ENCODE results near the gene SWT1.

Gene SWT1

GRCh38 chr1:185292237-185292636, 135.3 kb downstream of the SWT1 start:
- TF ChIP-seq SPI1 (IDR thresholded peaks at IDR 0.05; ENCODE audit: borderline replicate concordance, low read depth) (peak; percentile 59; the same call in 1 of the 2 replicates), GABPA (IDR thresholded peaks at IDR 0.05; ENCODE audit: low read depth) (no peak)
- H3K27ac ChIP-seq (replicated peaks), result peak overlapping the region; percentile 37

DNA sequence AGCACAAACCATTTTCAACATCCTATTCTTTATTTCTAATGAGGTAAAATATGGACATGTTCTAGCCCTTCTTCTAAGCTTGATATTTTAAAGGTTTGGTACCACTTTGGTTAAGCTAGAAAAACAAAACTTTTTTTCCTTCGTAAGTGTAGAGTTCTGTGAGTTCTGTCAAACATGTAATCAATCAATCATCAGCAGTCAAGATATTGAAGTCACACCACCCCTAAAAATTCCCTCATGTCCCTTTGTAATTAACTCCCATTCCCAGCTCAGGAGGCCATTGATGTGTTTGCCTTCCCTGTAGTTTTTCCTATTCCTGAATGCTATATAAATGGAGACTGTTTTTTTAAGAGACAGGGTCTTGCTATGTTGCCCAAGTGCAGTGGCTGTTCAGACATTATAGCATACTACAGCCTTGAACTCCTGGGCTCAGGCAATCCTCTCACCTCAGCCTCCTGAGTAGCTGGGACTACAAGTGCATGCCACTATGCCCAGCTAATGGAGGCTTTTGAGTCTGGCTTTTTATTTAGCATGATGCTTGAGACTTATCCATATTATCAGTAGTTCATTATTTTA, 137.1 kb downstream of the SWT1 start:
- TF ChIP-seq GABPA (IDR thresholded peaks at IDR 0.05; ENCODE audit: low read depth) (no peak), POLR2AphosphoS5 (IDR thresholded peaks at IDR 0.05; ENCODE audit: low read depth) (no peak), SPI1 (IDR thresholded peaks at IDR 0.05; ENCODE audit: borderline replicate concordance, low read depth) (no peak), CTCF (IDR thresholded peaks at IDR 0.05; ENCODE audit: insufficient read depth, low read length) (no peak)
- TF ChIP-seq, protein P1, sequence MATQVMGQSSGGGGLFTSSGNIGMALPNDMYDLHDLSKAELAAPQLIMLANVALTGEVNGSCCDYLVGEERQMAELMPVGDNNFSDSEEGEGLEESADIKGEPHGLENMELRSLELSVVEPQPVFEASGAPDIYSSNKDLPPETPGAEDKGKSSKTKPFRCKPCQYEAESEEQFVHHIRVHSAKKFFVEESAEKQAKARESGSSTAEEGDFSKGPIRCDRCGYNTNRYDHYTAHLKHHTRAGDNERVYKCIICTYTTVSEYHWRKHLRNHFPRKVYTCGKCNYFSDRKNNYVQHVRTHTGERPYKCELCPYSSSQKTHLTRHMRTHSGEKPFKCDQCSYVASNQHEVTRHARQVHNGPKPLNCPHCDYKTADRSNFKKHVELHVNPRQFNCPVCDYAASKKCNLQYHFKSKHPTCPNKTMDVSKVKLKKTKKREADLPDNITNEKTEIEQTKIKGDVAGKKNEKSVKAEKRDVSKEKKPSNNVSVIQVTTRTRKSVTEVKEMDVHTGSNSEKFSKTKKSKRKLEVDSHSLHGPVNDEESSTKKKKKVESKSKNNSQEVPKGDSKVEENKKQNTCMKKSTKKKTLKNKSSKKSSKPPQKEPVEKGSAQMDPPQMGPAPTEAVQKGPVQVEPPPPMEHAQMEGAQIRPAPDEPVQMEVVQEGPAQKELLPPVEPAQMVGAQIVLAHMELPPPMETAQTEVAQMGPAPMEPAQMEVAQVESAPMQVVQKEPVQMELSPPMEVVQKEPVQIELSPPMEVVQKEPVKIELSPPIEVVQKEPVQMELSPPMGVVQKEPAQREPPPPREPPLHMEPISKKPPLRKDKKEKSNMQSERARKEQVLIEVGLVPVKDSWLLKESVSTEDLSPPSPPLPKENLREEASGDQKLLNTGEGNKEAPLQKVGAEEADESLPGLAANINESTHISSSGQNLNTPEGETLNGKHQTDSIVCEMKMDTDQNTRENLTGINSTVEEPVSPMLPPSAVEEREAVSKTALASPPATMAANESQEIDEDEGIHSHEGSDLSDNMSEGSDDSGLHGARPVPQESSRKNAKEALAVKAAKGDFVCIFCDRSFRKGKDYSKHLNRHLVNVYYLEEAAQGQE (IDR thresholded peaks at IDR 0.05; ENCODE audit: insufficient replicate concordance, low read depth), result no peak
- Histone ChIP-seq H3K27me3 (ENCODE audit: insufficient read depth, poor library complexity, severe bottlenecking) (no peaks in the 10 kb centered on the region), H3K4me3 (replicated peaks; ENCODE audit: insufficient read depth, low read length) (no peak overlapping the region), H3K27ac (replicated peaks) (no peak overlapping the region)
- no peak for DNase-seq (ENCODE audit: low read depth in 1 of 2, low spot score in 1 of 2)

More at GRCh38 chr1:185292237-185292636, 135.3 kb downstream of the SWT1 start:
- peak in 1 of 2 experiments; percentile 62 for DNase-seq (ENCODE audit: low read depth in 1 of 2, low spot score in 1 of 2)
- Histone ChIP-seq H3K4me3 (replicated peaks; ENCODE audit: insufficient read depth, low read length) (no peak overlapping the region), H3K27me3 (ENCODE audit: insufficient read depth, poor library complexity, severe bottlenecking) (no peaks in the 10 kb centered on the region)

DNA sequence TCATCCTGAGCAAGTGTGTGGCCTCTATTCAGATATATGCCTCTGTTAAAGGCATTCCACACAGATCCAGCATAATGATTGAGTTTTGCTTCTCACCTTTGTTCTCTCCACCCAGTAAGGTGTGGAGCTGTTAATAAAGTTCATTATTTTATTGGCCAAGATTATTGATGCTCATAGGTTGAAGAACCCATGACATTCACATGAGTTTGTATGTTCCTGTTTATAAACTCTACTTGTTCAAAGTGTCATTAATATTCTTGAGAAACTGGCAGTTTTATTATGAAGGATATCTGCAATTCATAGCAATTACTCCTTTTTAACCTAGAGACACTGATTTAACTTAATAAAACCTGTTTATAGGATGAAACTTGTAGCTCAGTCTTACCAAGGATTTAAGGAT, 138.1 kb downstream of the SWT1 start:
- Histone ChIP-seq H3K27ac (replicated peaks) (no peak overlapping the region), H3K27me3 (ENCODE audit: insufficient read depth, poor library complexity, severe bottlenecking) (no peaks in the 10 kb centered on the region), H3K4me3 (replicated peaks; ENCODE audit: insufficient read depth, low read length) (no peak overlapping the region)
- no peak for TF ChIP-seq GABPA (IDR thresholded peaks at IDR 0.05; ENCODE audit: low read depth)
- TF ChIP-seq, protein P1 (IDR thresholded peaks at IDR 0.05; ENCODE audit: insufficient replicate concordance, low read depth), result no peak
- no peak for TF ChIP-seq POLR2AphosphoS5 (IDR thresholded peaks at IDR 0.05; ENCODE audit: low read depth)
- no peak for TF ChIP-seq SPI1 (IDR thresholded peaks at IDR 0.05; ENCODE audit: borderline replicate concordance, low read depth)
- no peak for DNase-seq (ENCODE audit: low read depth in 1 of 2, low spot score in 1 of 2)

DNA sequence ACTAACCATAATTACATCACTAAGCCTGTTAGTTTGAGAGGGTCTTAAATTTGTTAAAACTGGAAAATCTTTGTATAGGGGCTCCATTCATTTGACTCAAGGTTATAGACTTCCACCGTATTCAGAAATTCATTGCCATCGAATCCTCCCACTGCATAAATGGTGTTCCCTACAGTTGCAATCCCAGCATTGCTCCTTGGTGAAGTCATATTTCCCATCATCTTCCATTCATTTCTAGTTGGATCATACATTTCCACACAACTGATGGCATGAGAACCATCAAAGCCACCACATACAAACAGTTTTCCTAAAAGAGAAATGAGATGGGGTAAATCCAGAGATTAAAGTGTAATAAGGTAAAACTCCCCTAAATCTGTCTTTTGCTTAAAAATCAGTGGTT, 141.0 kb downstream of the SWT1 start:
- no peak for DNase-seq (ENCODE audit: low read depth in 1 of 2, low spot score in 1 of 2)
- no peak overlapping the region for H3K4me3 ChIP-seq (replicated peaks; ENCODE audit: insufficient read depth, low read length)
- TF ChIP-seq SPI1 (IDR thresholded peaks at IDR 0.05; ENCODE audit: borderline replicate concordance, low read depth), result no peak
- TF ChIP-seq, protein P1 (IDR thresholded peaks at IDR 0.05; ENCODE audit: insufficient replicate concordance, low read depth), result no peak
- TF ChIP-seq GABPA (IDR thresholded peaks at IDR 0.05; ENCODE audit: low read depth), result no peak
- TF ChIP-seq POLR2AphosphoS5 (IDR thresholded peaks at IDR 0.05; ENCODE audit: low read depth), result no peak
- TF ChIP-seq CTCF (IDR thresholded peaks at IDR 0.05; ENCODE audit: insufficient read depth, low read length), result no peak
- no peaks in the 10 kb centered on the region for H3K27me3 ChIP-seq (ENCODE audit: insufficient read depth, poor library complexity, severe bottlenecking)
- H3K27ac ChIP-seq (replicated peaks), result no peak overlapping the region
